ENCODE measurements around the gene PRPF6.
"Not testable (repeated sequence)": the region's sequence is repeated elsewhere in the genome, so short reads cannot be mapped to it uniquely, and the experiment has no call there.

Gene PRPF6

GRCh38 chr20:63976980-63977738, 3.8 kb upstream of the PRPF6 start:
- DNase-seq: no peak

GRCh38 chr20:63977739-63978276, 3.1 kb upstream of the PRPF6 start:
- DNase-seq: no peak

DNA sequence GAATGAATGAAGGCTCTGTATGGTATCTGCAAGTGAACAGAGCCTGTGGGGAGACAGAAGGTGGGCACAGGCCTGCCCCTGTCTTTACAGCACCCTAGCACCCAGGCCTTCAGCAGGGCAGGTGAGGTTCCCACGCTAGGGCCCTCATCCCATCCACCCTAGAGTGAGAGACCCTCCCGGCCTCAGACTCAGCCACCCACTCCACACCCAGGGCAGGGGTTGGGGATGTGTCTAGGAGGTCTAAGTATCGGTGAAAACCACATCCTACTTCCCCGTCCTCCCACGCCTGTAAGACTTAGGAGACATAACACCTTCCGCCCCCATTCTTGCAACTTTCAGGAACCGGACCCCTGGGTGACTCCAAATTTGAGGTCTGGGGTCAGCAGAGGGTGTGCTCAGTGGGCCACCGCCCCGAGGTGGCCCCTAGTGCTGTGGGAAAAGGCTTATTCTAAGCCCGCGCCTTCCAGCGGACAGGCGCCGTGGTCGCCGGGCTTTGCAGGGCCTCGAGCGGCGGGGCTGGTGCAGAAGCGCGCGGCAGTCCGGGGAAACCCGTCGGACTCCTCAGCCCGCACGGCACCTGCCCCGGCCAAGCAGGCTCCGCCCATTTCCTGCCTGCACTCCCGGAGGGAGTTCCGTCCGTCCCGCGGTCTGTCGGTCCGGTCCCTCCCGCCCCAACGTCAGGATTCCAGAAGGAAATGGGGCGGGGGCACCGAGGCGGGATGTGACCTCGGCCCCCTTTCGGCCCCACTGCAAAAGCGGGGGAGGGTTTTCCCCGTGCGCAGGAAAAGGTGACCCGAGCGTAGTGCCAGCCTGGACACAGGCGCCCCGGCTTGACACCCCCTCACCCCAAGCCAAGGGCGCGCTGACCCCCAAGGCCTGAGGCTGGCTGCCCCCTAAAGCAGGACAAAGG, 2.4 kb upstream of the PRPF6 start:
- DNase-seq: no peak

- no peak for DNase-seq
These were observed 1.7 kb upstream of the PRPF6 start for GRCh38 chr20:63979229-63979556.

GRCh38 chr20:63979557-63980316, 1.2 kb upstream of the PRPF6 start, which contains the start of gene SAMD10:
TSS of gene SAMD10 (minus strand) at chr20:63979642. CDS start at chr20:63979467, 175 bp downstream.
- DNase-seq: no peak

GRCh38 chr20:63980317-63980805, 571 bp upstream of the PRPF6 start:
- DNase-seq: no peak

- no peak for DNase-seq
These were observed 2.0 kb downstream of the PRPF6 start for GRCh38 chr20:63982937-63983336.

- no peak for DNase-seq
These were observed 20.0 kb downstream of the PRPF6 start for GRCh38 chr20:64000906-64001305.

DNA sequence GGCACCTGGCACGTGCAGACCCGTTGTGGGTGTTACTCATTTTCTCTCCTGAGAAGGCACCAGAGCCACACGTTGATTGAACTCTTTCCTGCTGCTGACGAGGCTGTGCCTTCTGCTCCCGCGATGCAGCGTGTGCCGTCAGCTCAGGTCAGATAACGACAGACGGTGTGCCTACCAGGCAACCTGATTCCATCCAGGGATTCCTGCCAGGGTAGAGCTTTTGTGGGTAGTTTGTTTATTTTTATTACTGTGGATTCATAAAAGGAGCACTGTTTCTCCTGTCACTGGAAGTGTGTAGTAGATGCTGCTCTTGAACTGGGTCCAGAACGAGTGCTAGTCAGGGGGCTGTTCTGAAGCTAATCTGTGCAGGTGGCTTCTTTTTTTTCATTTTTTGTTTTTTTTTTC, 20.7 kb downstream of the PRPF6 start:
- DNase-seq: no peak

- no peak for DNase-seq
These were observed 23.2 kb downstream of the PRPF6 start for GRCh38 chr20:64003960-64004725.

DNA sequence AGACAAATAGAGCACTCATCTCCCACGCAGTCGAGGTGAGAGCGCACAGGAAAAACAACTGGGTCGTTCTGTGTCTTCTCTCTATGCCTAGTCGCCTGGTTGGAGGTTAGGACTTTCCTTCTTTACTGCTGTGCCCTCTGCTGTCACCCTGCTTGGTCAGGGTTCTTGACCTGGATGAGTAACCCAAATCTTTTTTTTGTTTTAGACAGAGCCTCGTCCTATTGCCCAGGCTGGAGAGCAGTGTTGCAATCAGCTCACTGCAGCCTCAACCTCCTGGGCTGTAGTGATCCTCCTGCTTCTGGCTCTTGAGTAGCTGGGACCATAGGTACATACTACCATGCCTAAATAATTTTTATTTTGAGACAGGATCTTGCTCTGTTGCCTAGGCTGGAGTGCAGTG, 24.5 kb downstream of the PRPF6 start:
- no peak for DNase-seq

GRCh38 chr20:64006490-64006889, 25.6 kb downstream of the PRPF6 start:
- DNase-seq: no peak

- no peak for DNase-seq
These were observed 26.0 kb downstream of the PRPF6 start for GRCh38 chr20:64006902-64007301.

GRCh38 chr20:64009811-64010387, 29.0 kb downstream of the PRPF6 start:
- DNase-seq: no peak

- no peak for DNase-seq
These were observed 29.8 kb downstream of the PRPF6 start for GRCh38 chr20:64010711-64011237.

- DNase-seq: no peak
These were observed 30.4 kb downstream of the PRPF6 start for GRCh38 chr20:64011366-64011779.

- DNase-seq: not testable (repeated sequence)
These were observed 31.6 kb downstream of the PRPF6 start for GRCh38 chr20:64012385-64013154.

GRCh38 chr20:64015635-64016034, 34.7 kb downstream of the PRPF6 start:
- DNase-seq: no peak

GRCh38 chr20:64021124-64021975, 40.4 kb downstream of the PRPF6 start:
- DNase-seq: no peak
